ENCODE data around the gene DDX11. TPM values are rescaled to one million over a fixed set of nuclear protein-coding genes. Genes with fewer than 3 reads are reported as not detected.
A peak's percentile ranks its signal among the peaks of the same experiment; 100 is the strongest.
"Not testable (repeated sequence)": the region's sequence is repeated elsewhere in the genome, so short reads cannot be mapped to it uniquely, and the experiment has no call there.

DDX11 gene
- total RNA-seq (56.0 and 68.0 TPM in 2 replicates), polyA plus RNA-seq (39.8 and 90.2 TPM in 2 replicates), polyA minus RNA-seq (19.0 and 37.9 TPM in 2 replicates)
- total RNA-seq (2013): 32.6 TPM

GRCh38 chr12:31073527-31074332 is at the start of gene DDX11:
Gene DDX11 (plus strand): TSS chr12:31073860. CDS start chr12:31078394, 4,534 bp downstream.
- peak within 1 kb of the TSS; percentile 63 to 82 (median 68) for H3K4me3 ChIP-seq (ENCODE audit: control extremely low read depth in 1 of 5, extremely low read depth in 1 of 5, insufficient read depth in 1 of 5, low read depth in 2 of 5, low read length in 4 of 5)
- H4K20me1 ChIP-seq (ENCODE audit: control insufficient read depth, insufficient read depth, low read length, poor library complexity, severe bottlenecking); H3K9me3 Mint-ChIP-seq (ENCODE audit: insufficient read depth); H3K36me3 ChIP-seq (replicated peaks in 1 of 2; ENCODE audit: control extremely low read depth in 1 of 2, control insufficient read depth in 1 of 2, extremely low read depth in 1 of 2, insufficient read depth in 2 of 2, low read length in 1 of 2); CTCF ChIA-PET; H3K79me2 ChIP-seq (ENCODE audit: control insufficient read depth, insufficient read depth, low read length); H3K27me3 ChIP-seq (replicated peaks in 1 of 4; ENCODE audit: control extremely low read depth in 1 of 4, control insufficient read depth in 3 of 4, insufficient read depth in 4 of 4, low read length in 3 of 4); H3K4me1 ChIP-seq (ENCODE audit: control insufficient read depth in 2 of 2, insufficient read depth in 2 of 2, low read length in 2 of 2); H3K27me3 Mint-ChIP-seq; H3K9me3 ChIP-seq (ENCODE audit: control extremely low read depth in 1 of 3, control insufficient read depth in 2 of 3, insufficient read depth in 1 of 3, low read length in 2 of 3): not testable (repeated sequence)
- H3K27ac ChIP-seq (ENCODE audit: low read length in 2 of 2): peak within 1 kb of the TSS; percentile 57 to 61
- DNase-seq (peak; percentile 94), ATAC-seq (ENCODE audit: low read depth) (peak; percentile 87)
- intact Hi-C loops (cut with micrococcal nuclease): loop anchor here (1.0 to 5.0 kb wide), 3 partner anchors 221 to 376 kb away; partner anchors contain the start of genes IPO8 and SINHCAF
- H3K4me2 ChIP-seq (replicated peaks; ENCODE audit: low read depth, low read length, poor library complexity, severe bottlenecking): peak within 1 kb of the TSS; percentile 68
- POLR2A ChIA-PET: interaction anchor here (0.6 kb wide), 1 partner anchor 229 kb away, joined by 6 read pairs; no protein-coding TSS in a partner anchor
- Mint-ChIP-seq H3K4me3 (peak within 1 kb of the TSS; percentile 98), H3K4me1 (peaks cover 22% of the 10 kb centered on the region), H3K27ac (peak within 1 kb of the TSS; percentile 93)
- peak within 1 kb of the TSS; percentile 86 for H2AFZ ChIP-seq (ENCODE audit: insufficient read depth, low read depth, low read length, poor library complexity, severe bottlenecking)
- peak within 1 kb of the TSS; percentile 76 for H3K9ac ChIP-seq (ENCODE audit: low read length)
- under 1% methylated on average over 58 of the region's 58 CpGs for WGBS (ENCODE audit: insufficient coverage)

- H3K27me3 Mint-ChIP-seq: no peaks in the 10 kb centered on the region
- DNase-seq: no peak
- ChIA-PET POLR2A (no interaction called here), CTCF (no interaction called here)
- Histone ChIP-seq H3K4me1 (ENCODE audit: control insufficient read depth in 2 of 2, insufficient read depth in 2 of 2, low read length in 2 of 2) (no peaks in the 10 kb centered on the region), H3K9ac (ENCODE audit: low read length) (no peak overlapping the region), H3K27ac (ENCODE audit: low read length in 2 of 2) (no peak overlapping the region), H3K4me2 (replicated peaks; ENCODE audit: low read depth, low read length, poor library complexity, severe bottlenecking) (no peak overlapping the region), H3K36me3 (replicated peaks in 1 of 2; ENCODE audit: control extremely low read depth in 1 of 2, control insufficient read depth in 1 of 2, extremely low read depth in 1 of 2, insufficient read depth in 2 of 2, low read length in 1 of 2) (no peaks in the 10 kb centered on the region), H4K20me1 (ENCODE audit: control insufficient read depth, insufficient read depth, low read length, poor library complexity, severe bottlenecking) (no peaks in the 10 kb centered on the region), H2AFZ (ENCODE audit: insufficient read depth, low read depth, low read length, poor library complexity, severe bottlenecking) (no peak overlapping the region), H3K4me3 (ENCODE audit: control extremely low read depth in 1 of 5, extremely low read depth in 1 of 5, insufficient read depth in 1 of 5, low read depth in 2 of 5, low read length in 4 of 5) (no peak overlapping the region), H3K79me2 (ENCODE audit: control insufficient read depth, insufficient read depth, low read length) (no peaks in the 10 kb centered on the region), H3K27me3 (replicated peaks in 1 of 4; ENCODE audit: control extremely low read depth in 1 of 4, control insufficient read depth in 3 of 4, insufficient read depth in 4 of 4, low read length in 3 of 4) (no peaks in the 10 kb centered on the region), H3K9me3 (ENCODE audit: control extremely low read depth in 1 of 3, control insufficient read depth in 2 of 3, insufficient read depth in 1 of 3, low read length in 2 of 3) (no peaks in the 10 kb centered on the region)
- TF ChIP-seq CTCF (IDR thresholded peaks at IDR 0.05) (no peak), EZH2 (IDR thresholded peaks at IDR 0.05; ENCODE audit: borderline replicate concordance, insufficient read depth, low read depth, low read length, poor library complexity, severe bottlenecking) (no peak)
- 93% methylated on average over 3 of the region's 7 CpGs for WGBS (ENCODE audit: insufficient coverage)
- H3K4me1 Mint-ChIP-seq: no peaks in the 10 kb centered on the region
- ATAC-seq (ENCODE audit: low read depth): no peak
- H3K27ac Mint-ChIP-seq: no peak overlapping the region
- intact Hi-C loops (cut with micrococcal nuclease): no loop called here
- H3K4me3 Mint-ChIP-seq: no peak overlapping the region
- H3K9me3 Mint-ChIP-seq (ENCODE audit: insufficient read depth): no peaks in the 10 kb centered on the region
These were observed 47.5 kb upstream of the DDX11 start for GRCh38 chr12:31026202-31026601.

- H3K9me3 ChIP-seq (ENCODE audit: control extremely low read depth in 1 of 3, control insufficient read depth in 2 of 3, insufficient read depth in 1 of 3, low read length in 2 of 3); H3K27ac ChIP-seq (ENCODE audit: low read length in 2 of 2); H3K27me3 Mint-ChIP-seq; CTCF ChIA-PET; H3K9ac ChIP-seq (ENCODE audit: low read length); H3K9me3 Mint-ChIP-seq (ENCODE audit: insufficient read depth); DNase-seq; H3K4me3 ChIP-seq (ENCODE audit: control extremely low read depth in 1 of 5, extremely low read depth in 1 of 5, insufficient read depth in 1 of 5, low read depth in 2 of 5, low read length in 4 of 5); H3K27me3 ChIP-seq (replicated peaks in 1 of 4; ENCODE audit: control extremely low read depth in 1 of 4, control insufficient read depth in 3 of 4, insufficient read depth in 4 of 4, low read length in 3 of 4); H3K4me3 Mint-ChIP-seq; H3K4me1 ChIP-seq (ENCODE audit: control insufficient read depth in 2 of 2, insufficient read depth in 2 of 2, low read length in 2 of 2); H3K4me1 Mint-ChIP-seq; H2AFZ ChIP-seq (ENCODE audit: insufficient read depth, low read depth, low read length, poor library complexity, severe bottlenecking); H3K27ac Mint-ChIP-seq; ATAC-seq (ENCODE audit: low read depth); intact Hi-C loops (cut with micrococcal nuclease); POLR2A ChIA-PET; H3K79me2 ChIP-seq (ENCODE audit: control insufficient read depth, insufficient read depth, low read length); H3K36me3 ChIP-seq (replicated peaks in 1 of 2; ENCODE audit: control extremely low read depth in 1 of 2, control insufficient read depth in 1 of 2, extremely low read depth in 1 of 2, insufficient read depth in 2 of 2, low read length in 1 of 2); H3K4me2 ChIP-seq (replicated peaks; ENCODE audit: low read depth, low read length, poor library complexity, severe bottlenecking); H4K20me1 ChIP-seq (ENCODE audit: control insufficient read depth, insufficient read depth, low read length, poor library complexity, severe bottlenecking): not testable (repeated sequence)
- WGBS (ENCODE audit: insufficient coverage): 100% methylated on average over 1 of the region's 5 CpGs
These were observed 46.7 kb upstream of the DDX11 start for GRCh38 chr12:31027006-31027405.

Measured in B cell (primary cell).